Stimulated activated CD4-positive, alpha-beta T cell treated with anti-CD3 and anti-CD28 coated beads, Interleukin-1b, Interleukin-23, amount 100 ng/mL, for 1 hour (primary cell): ENCODE results near the gene CPT2.

ENCODE experiments used
- DNase-seq, 2 donors: peaks; one replicate each; pipeline ENCODE4 v3.0.0-alpha.2; 2020; ENCODE audit warnings: low read depth in 2 of 2

The CPT2 gene

DNA sequence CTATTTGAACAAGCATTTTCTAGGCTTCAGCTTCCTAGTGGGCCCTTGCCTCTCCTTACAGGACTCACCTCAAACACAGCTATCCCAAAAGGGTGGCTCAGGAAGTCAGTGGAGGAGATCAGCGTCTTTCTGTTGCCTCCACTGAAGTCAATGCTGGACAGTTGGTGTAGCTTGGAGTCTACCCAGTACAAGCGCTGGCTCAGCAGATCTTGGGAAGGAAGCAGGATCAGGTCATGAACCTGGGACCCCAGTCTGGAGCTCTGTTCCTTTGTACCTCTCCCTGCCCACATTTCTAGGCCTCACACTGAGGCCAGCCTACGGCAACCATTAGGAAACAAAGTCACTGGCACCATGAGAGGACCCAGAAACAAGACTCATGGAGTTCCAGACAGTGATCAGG, 65.4 kb downstream of the CPT2 start:
- DNase-seq, result no peak
